ENCODE data around the gene DLGAP1. TPM values are rescaled to one million over a fixed set of nuclear protein-coding genes. Genes with fewer than 3 reads are reported as not detected.

Gene DLGAP1
- total and polyA plus RNA-seq, 10 of the 15 experiments (the other 5 are each of a cell fraction or from before 2014, with no cell fraction given) = 0.23 to 27.6 (median 1.9) TPM

- TF ChIP-seq, protein P1, sequence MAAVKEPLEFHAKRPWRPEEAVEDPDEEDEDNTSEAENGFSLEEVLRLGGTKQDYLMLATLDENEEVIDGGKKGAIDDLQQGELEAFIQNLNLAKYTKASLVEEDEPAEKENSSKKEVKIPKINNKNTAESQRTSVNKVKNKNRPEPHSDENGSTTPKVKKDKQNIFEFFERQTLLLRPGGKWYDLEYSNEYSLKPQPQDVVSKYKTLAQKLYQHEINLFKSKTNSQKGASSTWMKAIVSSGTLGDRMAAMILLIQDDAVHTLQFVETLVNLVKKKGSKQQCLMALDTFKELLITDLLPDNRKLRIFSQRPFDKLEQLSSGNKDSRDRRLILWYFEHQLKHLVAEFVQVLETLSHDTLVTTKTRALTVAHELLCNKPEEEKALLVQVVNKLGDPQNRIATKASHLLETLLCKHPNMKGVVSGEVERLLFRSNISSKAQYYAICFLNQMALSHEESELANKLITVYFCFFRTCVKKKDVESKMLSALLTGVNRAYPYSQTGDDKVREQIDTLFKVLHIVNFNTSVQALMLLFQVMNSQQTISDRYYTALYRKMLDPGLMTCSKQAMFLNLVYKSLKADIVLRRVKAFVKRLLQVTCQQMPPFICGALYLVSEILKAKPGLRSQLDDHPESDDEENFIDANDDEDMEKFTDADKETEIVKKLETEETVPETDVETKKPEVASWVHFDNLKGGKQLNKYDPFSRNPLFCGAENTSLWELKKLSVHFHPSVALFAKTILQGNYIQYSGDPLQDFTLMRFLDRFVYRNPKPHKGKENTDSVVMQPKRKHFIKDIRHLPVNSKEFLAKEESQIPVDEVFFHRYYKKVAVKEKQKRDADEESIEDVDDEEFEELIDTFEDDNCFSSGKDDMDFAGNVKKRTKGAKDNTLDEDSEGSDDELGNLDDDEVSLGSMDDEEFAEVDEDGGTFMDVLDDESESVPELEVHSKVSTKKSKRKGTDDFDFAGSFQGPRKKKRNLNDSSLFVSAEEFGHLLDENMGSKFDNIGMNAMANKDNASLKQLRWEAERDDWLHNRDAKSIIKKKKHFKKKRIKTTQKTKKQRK (IDR thresholded peaks at IDR 0.05; ENCODE audit: low read depth, low read length) = no peak
Observed at GRCh38 chr18:3596637-3597384, 858.3 kb downstream of the DLGAP1 start (continued).

GRCh38 chr18:3596324-3596636 is 858.8 kb downstream of the DLGAP1 start:
- SMC1A ChIA-PET (ENCODE audit: uncharacterized antibody, unreplicated experiment) = interaction anchor here (0.6 to 5.4 kb wide), 19 partner anchors 7 to 390 kb away, joined by 3 to 59 read pairs (median 6); no protein-coding TSS in a partner anchor
- in situ Hi-C loops (cut with MboI) = loop anchor here (5.0 to 10.0 kb wide), 3 partner anchors 144 to 621 kb away; partner anchors contain the start of gene TGIF1
- Histone ChIP-seq H3K4me1 (ENCODE audit: control insufficient read depth, insufficient read depth, low read length) (peaks cover 37% of the 10 kb centered on the region), H2AFZ (ENCODE audit: control insufficient read depth, low read depth, low read length) (peak overlapping the region; percentile 83), H4K20me1 (ENCODE audit: control insufficient read depth, insufficient read depth) (no peaks in the 10 kb centered on the region), H3K9me3 (replicated peaks; ENCODE audit: control insufficient read depth, insufficient read depth, low read length) (no peaks in the 10 kb centered on the region), H3K4me2 (ENCODE audit: control insufficient read depth, insufficient read depth) (peak overlapping the region; percentile 58), H3K27me3 (replicated peaks in 1 of 2; ENCODE audit: control insufficient read depth in 2 of 2, insufficient read depth in 2 of 2, low read length in 1 of 2) (no peaks in the 10 kb centered on the region), H3K36me3 (ENCODE audit: control insufficient read depth in 2 of 2, insufficient read depth in 2 of 2, low read length in 1 of 2) (no peaks in the 10 kb centered on the region), H3K79me2 (ENCODE audit: control insufficient read depth, insufficient read depth, low read length) (no peaks in the 10 kb centered on the region), H3K9ac (ENCODE audit: control insufficient read depth, insufficient read depth, low read length) (peak overlapping the region; percentile 41), H3K27ac (ENCODE audit: control insufficient read depth, insufficient read depth) (peak overlapping the region; percentile 90), H3K4me3 (peak overlapping the region; percentile 43)
- TF ChIP-seq MTA3 (IDR thresholded peaks at IDR 0.05; ENCODE audit: borderline replicate concordance, low read length) = 0 out of 2 replicates have a peak, but pooled peaks have one; percentile 24
- TF ChIP-seq CHD1 (IDR thresholded peaks at IDR 0.05; ENCODE audit: low read depth, low read length) = no peak
- 29% methylated on average over 3 of the region's 3 CpGs for WGBS (ENCODE audit: insufficient coverage, insufficient replicate concordance, low lambda C conversion rate, missing lambda C conversion rate)
- intact Hi-C loops (cut with micrococcal nuclease; ENCODE audit: unreplicated experiment) = no loop called here
- no peak for FAIRE-seq
- POLR2A ChIA-PET = interaction anchor here (0.6 to 1.5 kb wide), 6 partner anchors 9 to 678 kb away, joined by 3 to 5 read pairs (median 4); no protein-coding TSS in a partner anchor
- CTCF ChIA-PET = interaction anchor here (0.6 to 5.2 kb wide), 18 partner anchors 11 to 332 kb away, joined by 3 to 96 read pairs (median 5); no protein-coding TSS in a partner anchor
- no peak for ATAC-seq
- DNase-seq (ENCODE audit: low read depth, low spot score) = no peak
- RAD21 ChIA-PET (ENCODE audit: unreplicated experiment) = interaction anchor here (1.0 to 5.5 kb wide), 13 partner anchors 7 to 399 kb away, joined by 3 to 56 read pairs (median 14); no protein-coding TSS in a partner anchor
- BruUV-seq (replicated peaks) = no TSS peak
